GM12872 (cell line): ENCODE results near the gene TAF1B.

Experiments
- CTCF ChIP-seq: IDR thresholded peaks from 3 replicates; pipeline ENCODE4 v1.5.1; 2011; ENCODE audit warnings: low read depth, mild to moderate bottlenecking, low read length, moderate library complexity; ENCODE audit not compliant: insufficient read depth

The TAF1B gene

GRCh38 chr2:9974343-9974742, 131.1 kb downstream of the TAF1B start:
- no peak for TF ChIP-seq CTCF

- TF ChIP-seq CTCF, result no peak
Measured at GRCh38 chr2:9975328-9975727, 132.1 kb downstream of the TAF1B start.

GRCh38 chr2:9975805-9976447, 132.7 kb downstream of the TAF1B start:
- TF ChIP-seq CTCF, result no peak

GRCh38 chr2:9979977-9980376, 136.7 kb downstream of the TAF1B start:
- TF ChIP-seq CTCF, result no peak

GRCh38 chr2:9980520-9980919, 137.2 kb downstream of the TAF1B start:
- no peak for TF ChIP-seq CTCF

GRCh38 chr2:9981655-9982054, 138.4 kb downstream of the TAF1B start:
- TF ChIP-seq CTCF, result no peak

GRCh38 chr2:9982248-9982647, 139.0 kb downstream of the TAF1B start:
- TF ChIP-seq CTCF, result no peak
